HG03108 (cell line): ENCODE measurements around the gene SCNN1A.

Experiments
- ATAC-seq: cut with Tn5 transposase; IDR thresholded peaks from one replicate; pipeline ENCODE4 v1.9.1; 2021; ENCODE audit warnings: moderate library complexity; ENCODE audit not compliant: unreplicated experiment

Gene SCNN1A

DNA sequence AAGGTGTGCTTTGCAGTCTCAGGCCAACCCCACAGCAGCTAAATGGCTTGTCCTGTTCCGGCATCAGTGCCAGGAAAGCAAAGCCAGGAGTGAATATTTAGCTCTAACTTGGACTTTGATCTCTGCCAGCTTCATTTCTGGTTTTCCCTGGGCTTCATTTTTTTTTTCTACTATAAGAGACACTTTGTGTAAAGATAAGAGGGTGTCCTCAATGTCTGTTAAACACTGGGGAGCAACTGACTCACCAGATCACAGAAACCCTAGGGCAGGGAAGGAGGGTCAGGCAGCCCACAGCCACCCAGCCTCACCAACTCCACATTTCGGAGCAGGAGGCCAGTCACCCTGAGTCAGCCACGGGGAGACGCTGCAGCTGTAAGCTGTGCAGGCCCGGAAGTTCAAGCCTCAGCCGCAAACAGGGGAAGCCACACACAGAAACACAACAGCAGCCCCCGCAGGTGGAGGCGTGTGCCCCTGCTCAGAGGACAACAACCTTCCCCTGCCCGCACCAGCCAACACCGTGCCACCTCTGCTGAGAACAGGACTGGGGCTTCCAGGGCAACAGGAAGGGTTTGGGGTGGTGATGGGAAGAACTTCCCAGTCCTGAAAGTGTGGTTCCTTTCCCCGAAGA, 39.8 kb downstream of the SCNN1A start:
- ATAC-seq, result peak; percentile 59

DNA sequence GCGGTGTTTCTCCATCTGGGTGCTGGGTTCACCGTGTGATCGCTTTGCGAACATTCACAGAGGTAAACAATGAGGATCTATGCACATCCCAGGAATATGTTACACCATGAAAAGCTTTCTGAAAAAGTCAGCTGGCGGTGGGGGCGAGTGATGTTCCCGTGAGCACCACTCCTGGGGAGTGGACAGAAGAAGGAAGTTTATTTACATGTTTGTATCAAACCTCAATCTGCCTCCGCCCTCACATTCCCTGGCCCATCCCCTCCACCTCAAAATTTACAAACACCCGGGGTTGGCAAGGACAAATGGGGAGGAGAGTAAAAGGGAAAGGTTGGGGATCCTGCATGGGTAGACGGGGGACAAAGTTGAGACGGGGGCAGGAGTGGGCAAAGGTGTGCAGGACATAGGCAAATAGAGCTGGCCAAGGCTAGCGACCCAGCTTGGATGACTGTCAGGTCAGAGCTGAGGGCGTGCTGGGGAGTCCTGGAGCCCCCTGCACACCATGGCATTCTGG, 40.4 kb downstream of the SCNN1A start:
- ATAC-seq, result no peak

DNA sequence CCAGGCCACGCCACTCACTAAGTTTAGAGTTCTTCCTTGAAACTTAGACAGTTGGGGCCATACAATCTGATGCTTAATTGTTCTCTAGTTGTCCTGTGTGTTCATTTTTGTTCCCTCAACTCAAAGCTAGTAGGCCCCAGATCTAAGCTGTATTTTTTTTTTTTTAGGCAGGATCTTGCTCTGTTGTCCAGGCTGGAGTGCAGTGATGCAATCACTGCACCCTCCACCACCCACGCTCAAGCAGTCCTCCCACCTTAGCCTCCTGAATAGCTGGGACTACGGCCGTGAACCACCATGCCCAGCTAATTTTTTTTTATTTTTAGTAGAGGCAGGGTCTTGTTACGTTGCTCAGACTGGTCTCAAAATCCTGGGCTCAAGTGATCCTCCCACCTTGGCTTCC, 41.0 kb downstream of the SCNN1A start:
- no peak for ATAC-seq

DNA sequence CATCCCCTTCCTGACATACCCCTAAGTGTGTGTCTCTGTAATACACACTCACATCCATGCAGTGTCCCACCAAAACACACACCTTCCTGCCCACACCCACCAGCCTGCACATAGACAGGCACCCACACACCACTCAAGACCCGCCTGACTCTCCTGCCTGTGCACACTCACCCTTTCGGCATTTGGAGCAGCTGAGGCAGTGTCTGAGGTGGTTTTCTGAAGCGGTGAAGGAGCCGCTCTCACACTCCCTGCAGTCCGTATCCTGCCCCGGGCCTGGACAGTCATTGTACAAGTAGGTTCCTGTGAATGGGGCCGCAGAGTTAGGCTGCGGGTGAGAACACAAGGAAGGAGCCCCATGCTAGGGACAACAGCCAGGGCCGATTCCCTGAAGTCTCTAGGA, 41.8 kb downstream of the SCNN1A start:
- no peak for ATAC-seq

DNA sequence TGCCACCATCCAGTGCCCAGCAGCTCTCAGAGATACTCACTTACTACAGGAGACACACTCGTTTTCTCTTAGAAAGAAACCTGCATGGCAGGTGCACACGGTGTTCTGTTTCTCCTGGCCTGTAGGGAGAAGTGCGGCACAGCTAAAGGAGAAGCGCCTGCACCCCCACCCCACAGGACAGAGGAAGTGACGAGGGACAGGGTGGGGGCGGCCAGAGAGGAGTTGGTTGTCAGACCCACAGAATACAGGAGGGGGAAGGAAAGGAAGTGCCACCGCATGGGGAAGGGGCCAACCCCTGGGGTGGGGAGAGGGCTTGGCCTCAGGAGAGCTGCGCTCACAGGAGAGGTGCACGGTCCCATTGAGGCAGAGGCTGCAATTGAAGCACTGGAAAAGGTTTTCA, 42.3 kb downstream of the SCNN1A start:
- ATAC-seq, result no peak

DNA sequence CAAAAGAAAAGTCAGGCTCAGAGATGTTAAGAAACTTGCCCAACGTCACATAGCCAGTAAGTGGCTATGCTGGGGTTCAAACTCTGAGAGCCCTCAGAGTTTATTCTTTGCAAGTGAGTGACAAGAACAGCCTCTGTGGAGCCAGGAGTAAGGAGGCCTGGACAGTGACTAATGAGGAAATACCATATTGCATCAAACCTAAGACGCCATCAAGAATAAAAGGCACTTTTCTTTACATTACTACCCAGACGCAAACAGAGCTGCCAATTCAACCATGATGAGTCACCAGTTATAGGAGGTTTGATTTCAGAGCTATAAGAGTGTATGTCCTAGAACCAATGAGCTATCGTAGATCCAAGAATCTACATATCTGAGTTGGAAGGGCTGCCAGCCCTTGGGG, 42.9 kb downstream of the SCNN1A start:
- ATAC-seq, result no peak

DNA sequence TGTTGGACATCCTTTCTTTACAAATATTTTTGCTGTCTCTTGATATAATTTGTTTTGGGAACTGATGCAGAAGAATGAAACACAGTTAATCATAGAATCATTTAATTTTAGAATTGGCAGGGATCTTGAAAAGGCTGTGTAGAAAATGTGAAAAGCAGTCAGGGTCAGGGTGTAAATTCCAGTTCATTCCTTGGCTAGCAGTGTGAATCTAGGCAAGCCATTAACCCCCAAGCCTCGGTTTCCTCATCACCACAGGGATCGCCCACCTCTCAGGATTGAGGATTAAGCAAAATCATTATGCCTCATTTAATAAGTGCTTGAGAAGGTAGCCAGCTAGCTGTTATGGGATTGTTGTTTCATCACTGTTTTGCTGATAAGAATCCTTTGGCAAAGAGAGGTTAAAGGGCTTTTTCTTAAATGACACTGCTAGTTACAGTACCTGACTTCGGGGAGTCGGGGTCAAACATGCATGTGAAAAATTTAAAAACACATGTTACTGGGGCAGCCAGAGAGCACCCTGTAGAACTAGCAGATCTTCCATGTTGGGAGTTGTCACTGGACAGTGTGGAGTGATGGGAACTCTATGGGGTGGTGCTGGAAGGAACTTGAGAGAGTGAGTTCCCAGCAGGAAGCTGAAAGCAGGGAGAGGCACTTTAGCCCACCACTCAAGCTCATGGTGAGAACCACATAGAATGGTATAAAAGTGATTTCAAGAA, 44.2 kb downstream of the SCNN1A start:
- ATAC-seq, result no peak

DNA sequence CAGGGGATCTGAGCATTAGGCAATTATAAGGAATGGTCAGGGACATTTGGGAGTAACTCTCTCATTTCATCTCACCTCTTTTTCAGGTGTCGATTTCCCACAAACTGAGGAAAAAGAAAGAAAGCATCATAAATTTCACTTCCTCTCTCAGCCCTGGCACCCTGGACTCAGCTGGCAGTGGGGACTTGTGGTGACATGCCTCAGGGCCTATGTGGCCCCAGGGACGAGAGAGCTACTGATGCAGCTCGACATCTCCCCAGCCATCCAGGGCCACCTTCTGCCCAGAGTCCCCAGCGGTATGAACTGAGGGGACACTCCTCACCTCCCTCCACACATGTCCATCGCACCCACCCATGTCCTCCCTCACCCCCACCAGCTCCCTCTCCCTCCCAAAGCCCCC, 45.2 kb downstream of the SCNN1A start:
- peak; percentile 79 for ATAC-seq

DNA sequence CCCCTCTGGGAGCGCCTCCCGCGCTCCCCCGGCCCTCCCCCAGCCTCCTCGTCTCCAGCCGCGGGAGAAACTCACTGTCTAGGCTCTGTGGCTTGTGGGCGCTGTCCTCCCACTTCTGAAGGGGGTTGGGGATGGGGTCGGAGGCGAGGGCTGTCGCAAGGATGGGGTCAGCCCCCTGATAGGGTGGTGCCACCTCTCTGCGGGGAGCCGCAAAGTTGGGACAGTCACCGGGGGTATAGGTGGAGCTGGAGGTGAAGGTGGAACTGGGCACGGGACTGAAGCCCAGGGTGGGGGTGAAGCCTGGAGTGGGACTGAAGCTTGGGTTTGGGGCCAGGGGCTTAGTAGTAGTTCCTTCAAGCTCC, 45.7 kb downstream of the SCNN1A start:
- ATAC-seq, result no peak

DNA sequence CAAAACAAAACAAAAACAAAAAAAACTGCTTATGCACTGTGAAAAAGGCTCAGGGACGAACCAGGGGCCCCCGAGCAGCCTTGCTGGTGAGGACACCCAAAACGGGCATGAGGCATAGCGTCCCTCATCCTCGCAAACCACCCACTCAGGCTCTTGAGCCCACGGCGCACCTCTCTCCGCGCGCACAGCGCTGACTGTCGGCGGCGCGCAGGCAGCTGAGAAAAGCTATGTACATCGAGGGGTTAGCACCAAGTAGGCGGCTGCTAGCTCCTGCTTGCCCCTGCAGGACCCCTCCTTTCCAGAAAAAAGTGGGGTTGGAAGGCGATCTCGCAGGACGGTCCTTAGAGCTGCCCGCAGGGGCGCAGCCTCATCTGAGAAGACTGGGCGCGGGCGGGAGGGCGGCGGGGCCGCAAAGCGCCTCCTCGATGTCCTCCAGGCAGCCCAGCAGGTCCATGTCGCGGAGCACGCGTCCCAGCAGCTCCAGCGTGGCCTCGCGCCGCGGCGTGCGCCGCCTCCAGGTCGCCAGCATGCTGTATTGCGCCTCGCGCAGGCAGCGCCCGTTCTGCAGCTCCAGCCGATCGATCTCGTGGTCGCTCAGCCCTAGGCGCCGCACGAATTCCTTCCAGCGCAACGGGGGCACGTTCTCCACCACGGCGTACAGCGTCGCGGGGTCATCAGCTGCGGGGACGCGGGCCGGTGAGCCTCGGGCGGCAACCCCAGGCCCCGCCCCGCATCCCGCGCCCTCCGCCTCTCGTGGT, 46.2 kb downstream of the SCNN1A start:
- no peak for ATAC-seq

DNA sequence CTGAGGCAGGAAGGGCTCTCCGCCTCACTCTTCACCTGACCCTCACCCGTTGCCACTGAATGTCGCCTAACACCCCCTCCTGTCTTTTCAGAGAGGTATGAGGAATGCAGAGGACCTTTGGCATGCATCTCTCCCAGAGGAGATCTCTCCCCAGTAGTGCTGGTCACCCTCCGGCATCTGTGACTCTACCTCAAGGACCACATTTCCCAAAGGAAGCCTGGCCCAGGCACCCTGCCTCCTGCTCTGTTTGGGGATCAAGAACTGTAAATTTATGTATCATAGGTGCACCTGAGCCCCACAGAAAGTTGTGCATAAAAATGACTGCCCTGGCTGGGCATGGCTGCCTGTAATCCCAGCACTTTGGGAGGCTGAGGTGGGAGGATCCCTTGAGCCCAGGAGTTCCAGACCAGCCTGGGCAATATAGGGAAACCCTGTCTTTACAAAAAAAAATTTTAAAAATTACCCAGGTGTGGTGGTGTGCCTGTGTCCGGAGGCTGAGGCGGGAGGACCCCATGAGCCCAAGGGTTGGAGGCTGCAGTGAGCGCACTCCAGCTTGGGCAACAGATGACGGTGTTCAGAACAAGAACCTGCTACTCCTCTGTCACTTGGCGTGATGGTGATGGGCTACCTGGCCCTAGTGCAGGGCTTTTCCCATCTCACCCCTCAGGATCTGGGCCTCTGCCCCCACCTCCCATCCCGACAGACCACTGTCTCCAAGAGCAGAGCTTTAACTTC, 47.2 kb downstream of the SCNN1A start:
- ATAC-seq, result no peak

DNA sequence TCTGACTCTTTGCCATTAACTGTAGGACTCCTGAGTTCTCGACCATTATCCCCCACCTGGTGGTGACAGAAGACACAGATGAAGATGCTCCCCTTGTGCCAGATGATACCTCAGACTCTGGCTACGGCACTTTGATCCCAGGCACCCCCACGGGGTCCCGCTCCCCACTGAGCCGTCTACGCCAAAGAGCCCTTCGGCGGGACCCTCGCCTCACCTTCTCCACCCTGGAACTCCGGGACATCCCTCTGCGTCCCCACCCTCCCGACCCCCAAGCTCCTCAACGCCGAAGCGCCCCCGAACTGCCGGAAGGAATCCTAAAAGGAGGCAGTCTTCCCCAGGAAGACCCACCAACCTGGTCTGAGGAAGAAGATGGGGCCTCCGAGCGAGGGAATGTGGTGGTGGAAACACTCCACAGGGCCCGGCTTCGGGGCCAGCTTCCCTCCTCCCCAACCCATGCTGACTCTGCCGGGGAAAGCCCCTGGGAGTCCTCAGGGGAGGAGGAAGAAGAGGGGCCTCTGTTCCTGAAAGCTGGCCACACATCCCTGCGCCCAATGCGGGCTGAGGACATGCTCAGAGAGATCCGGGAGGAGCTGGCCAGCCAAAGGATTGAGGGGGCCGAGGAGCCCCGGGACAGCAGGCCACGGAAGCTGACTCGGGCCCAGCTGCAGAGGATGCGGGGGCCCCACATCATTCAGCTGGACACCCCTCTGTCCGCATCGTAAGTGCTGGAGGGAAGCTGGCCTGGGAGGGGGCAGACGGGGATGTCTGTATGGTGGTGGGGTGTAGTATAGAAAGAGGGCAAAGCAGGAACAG, 47.9 kb downstream of the SCNN1A start:
- no peak for ATAC-seq

DNA sequence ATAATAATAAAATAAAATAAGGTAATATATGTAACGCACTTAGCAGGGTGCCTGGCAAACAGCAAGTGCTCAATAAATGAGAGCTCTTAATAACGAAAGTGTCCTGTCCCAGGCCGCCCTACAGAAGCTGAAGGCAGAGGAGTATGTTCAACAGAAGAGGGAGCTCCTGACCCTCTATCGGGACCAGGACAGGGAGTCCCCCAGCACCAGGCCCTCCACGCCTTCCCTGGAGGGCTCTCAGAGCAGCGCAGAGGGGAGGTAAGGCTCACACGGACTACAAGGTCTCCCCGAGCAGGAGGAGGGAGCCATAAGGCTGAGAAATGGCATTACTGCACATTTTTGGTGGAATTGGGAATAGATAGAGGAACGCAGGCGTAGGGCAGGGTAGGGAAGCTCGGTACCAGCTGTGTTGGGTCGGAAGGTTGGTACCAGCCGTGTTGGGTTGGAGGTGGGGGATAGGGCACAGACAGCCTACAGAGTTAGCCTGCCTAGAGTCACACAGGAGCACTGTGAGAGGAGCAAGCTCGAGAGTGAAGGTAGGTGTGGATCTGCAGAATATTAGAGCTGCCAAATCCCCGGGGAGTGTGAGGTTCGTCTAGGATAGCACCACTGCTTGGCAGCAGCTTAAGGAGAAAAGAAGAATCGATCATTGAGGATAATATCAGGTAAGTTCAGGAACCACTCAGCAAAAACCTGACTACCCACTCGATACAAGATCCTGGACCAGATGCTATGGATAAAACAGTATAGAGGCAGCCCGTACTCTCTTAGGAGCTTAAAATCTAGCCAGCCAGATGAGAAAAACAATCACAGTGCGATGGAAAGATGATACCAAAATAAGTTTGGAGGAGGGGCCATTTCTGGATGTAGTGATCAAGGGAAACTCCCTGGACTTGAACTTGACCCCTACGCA, 48.8 kb downstream of the SCNN1A start:
- no peak for ATAC-seq

DNA sequence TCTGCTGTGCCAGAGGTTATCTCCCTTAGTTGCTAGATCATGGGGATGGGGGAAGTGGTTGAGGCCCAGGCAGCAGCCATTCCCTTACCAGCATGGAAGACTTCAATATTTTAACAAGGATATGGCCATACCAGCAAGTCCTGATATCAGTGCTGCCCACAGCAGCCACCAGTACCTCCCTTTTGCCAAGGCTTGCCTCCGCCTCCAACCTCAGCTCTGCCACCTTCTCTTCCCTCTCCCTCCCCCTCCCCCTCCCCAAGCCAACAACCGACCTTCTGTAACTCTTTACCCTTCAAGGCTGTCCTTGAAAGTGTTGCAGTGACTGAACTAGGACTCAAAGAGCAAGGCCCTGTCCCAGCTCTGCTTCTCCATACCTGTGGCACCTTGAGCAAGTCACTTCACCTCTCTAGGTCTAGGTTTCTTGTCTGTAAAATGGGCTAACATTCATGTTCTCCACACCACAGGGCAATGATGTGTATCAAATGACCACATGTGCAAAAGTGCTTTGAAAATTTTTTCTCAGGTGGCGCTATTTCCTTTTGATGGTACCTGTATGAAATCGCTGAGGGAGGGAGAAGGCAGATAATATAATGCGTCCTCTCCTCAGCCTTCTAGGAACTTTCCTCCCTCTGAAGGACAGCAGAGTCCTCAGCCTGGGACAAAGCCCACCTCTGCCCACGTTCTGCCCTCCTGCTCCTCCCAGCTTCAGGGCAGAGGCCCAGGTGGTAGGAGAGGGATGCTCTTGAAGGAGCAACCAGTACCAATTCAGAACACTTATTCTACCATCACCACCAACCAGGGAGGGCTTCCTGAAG, 50.2 kb downstream of the SCNN1A start:
- ATAC-seq, result no peak

DNA sequence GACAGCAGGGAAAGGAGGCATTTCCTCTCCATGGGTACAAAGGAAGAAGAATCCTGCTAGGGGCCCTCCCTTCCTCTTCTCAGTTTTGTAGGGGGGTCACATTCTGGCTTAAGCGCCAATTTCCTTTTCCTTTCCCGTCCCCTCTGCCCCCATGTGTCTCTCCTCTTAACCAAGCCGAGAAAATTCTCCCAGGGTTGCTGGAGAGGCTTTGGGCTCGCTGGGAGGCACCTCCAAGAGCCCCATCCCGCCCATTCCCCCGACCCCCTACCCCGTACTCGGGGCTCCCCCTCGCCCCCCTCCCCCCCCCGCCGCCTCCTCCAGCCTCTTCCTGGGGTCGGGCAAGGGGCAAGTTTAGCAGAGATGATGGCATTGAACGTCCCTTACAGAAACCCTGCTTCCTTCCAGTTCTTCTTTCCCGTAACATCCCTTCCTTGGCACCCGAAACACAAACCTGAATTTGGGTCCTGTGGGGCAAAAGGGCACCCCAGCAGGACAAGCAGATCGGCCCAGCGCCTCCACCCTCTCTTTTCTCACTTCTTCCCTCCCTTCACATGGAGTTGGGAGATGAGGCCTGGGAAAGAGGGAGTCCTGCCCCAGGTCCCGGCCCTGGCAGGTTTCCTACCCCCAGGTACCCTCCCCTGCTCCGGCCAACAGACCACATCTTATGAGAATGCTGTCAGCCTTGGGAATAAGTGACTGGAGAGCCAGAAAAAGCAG, 51.2 kb downstream of the SCNN1A start:
- no peak for ATAC-seq

DNA sequence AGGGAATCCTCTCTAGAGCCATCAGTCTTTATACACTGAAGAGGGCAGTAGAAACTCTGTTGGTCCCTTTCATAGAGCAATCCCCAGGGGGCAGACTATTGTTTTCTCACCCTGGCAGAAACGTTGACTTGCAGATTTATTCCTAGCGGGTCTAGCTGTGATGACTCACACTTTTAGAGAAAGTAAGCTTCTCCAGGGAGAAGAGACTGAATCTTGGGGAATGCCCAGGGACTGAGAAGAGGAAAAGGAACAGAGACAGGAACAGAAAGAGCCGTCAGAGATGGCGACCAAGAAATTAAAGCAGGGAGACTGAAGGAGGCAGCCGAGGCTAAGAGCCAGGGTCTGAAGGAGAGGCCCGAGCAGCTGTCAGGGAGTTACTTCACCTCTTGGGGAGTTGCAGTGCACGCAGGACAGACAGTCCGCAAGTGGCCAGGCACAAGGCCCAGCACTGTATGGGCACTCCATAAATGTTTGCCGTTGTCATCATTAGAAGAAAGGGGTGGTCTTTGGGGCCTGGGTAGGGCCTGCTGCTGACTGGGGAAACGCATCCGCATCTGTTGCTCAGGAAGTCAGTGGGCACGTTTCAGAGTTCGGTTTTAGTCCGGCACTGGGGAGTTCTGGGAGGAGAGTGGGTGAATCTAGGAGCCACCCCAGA, 51.9 kb downstream of the SCNN1A start:
- ATAC-seq, result peak; percentile 45

DNA sequence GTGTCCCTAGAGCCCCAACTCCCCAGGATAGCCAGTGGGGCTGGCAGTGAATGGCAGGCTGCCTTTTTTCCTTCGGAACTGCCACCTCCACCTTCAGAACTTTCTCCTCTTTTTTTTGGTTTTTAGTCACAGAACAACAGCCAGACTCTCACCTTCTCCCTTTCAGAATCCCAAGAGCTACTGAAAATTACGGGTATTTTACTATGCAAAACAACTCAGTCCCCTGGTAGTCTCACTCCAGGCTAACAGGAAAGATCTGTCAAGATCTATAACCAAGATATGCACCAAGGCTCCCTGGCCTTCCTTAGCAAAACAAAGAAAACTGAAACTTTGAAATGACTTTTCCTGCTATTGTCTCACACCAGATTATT, 52.4 kb downstream of the SCNN1A start:
- peak; percentile 33 for ATAC-seq

DNA sequence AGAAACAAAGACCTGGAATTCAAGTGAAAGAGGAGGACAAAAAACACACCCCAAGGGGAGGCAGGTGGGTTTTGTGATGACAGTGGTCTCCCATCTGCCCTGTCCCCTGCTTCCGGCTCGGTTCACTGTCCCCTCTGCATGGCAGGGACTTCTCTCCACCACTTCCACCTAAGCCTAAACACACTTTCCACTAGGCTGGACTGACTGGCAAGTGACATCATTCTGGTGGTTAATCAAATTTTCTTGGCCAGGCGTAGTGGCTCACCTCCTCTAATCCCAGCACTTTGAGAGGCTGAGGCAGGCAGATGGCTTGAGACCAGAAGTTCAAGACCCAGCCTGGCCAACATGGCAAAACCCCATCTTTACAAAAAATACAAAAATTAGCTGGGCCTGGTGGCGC, 53.0 kb downstream of the SCNN1A start:
- ATAC-seq, result no peak
